Fibroblast of lung (primary cell): ENCODE results near the gene RARRES1.

Source experiments
- EZH2 ChIP-seq: IDR thresholded peaks from 2 replicates; pipeline ENCODE4 v1.5.1; 2012; ENCODE audit warnings: low read length, control low read depth, mild to moderate bottlenecking; ENCODE audit errors: missing control alignments
- TF ChIP-seq, protein P1 (sequence below), 2 donors: IDR thresholded peaks in 1 of 2; conservative IDR thresholded peaks in 1 of 2; 1 replicate in 1 of 2; 2 replicates in 1 of 2; pipeline ENCODE4 v1.5.1; 2011 to 2012; ENCODE audit warnings: low read length in 2 of 2, control low read depth in 1 of 2, inconsistent platforms in 1 of 2, low read depth in 1 of 2, mild to moderate bottlenecking in 1 of 2

DNA sequence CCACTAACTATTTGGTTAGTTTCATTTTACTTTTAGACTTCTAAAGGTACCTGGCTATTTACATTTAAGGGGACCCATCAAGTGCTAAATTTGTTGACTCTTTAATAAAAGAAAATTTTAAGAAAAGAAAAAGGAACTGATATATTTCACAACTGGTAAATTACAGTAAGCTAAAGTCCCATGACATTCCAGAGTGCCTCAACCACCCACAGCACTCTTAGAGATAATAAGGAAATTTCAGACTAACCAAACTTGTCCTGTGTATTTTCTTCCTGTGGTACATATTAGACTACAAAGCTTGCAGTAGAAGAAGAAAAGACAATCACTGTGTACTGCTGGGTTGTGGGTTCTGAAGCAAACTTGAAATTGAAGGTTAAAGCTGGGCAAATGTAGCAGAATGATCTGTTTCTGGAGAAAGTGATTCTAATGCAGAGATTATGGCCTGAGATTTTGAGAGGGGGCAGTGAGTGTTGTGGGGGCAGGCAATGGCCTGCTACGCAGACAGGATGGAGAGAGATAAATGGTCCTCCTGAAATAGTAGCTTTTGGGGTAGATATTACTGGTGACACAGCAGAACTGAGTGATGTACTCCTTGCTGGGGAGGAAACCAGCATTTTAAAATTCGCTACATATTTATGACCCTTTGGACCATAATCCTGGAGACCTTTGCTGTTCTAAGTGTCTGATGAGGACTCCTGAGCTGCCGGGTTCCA, 45.1 kb upstream of the RARRES1 start:
- TF ChIP-seq, protein P1, sequence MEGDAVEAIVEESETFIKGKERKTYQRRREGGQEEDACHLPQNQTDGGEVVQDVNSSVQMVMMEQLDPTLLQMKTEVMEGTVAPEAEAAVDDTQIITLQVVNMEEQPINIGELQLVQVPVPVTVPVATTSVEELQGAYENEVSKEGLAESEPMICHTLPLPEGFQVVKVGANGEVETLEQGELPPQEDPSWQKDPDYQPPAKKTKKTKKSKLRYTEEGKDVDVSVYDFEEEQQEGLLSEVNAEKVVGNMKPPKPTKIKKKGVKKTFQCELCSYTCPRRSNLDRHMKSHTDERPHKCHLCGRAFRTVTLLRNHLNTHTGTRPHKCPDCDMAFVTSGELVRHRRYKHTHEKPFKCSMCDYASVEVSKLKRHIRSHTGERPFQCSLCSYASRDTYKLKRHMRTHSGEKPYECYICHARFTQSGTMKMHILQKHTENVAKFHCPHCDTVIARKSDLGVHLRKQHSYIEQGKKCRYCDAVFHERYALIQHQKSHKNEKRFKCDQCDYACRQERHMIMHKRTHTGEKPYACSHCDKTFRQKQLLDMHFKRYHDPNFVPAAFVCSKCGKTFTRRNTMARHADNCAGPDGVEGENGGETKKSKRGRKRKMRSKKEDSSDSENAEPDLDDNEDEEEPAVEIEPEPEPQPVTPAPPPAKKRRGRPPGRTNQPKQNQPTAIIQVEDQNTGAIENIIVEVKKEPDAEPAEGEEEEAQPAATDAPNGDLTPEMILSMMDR (conservative IDR thresholded peaks at IDR 0.05 in 1 of 2, IDR thresholded peaks at IDR 0.05 in 1 of 2; ENCODE audit: low read depth in 1 of 2, low read length in 2 of 2) = no peak
- no peak for TF ChIP-seq EZH2
